H1 (cell line): Measurements from ENCODE around the gene C3. TPM values are rescaled to one million over a fixed set of nuclear protein-coding genes. Genes with fewer than 3 reads are reported as not detected.

Experiments
- CTCF ChIA-PET: fragments of 300-600 bp; sonication (Branson Sonifier 250); formaldehyde crosslinking; loops from one replicate; lab custom pipeline; 2021; ENCODE audit not compliant: partially characterized antibody; lab: Charles Lee
- POLR2A ChIA-PET: fragments of 300-600 bp; sonication (Branson Sonifier 250); formaldehyde crosslinking; loops from one replicate; lab custom pipeline; 2021; ENCODE audit warnings: inconsistent platforms; ENCODE audit not compliant: partially characterized antibody; lab: Charles Lee
- DNase-seq, 2 experiments: peaks; one replicate each; pipeline versions ENCODE4 v3.0.0 to v3.0.0-alpha.2; 2010 to 2022; ENCODE audit warnings: low spot score in 2 of 2, low read depth in 1 of 2, mixed read lengths in 1 of 2
- FAIRE-seq: peaks from 2 replicates; lab custom pipeline; 2011; peaks lifted over from hg19 to GRCh38; lab: Jason Lieb, UNC
- H2AFZ ChIP-seq: 2 replicates; pipeline ENCODE4 v1.8.1; 2012; ENCODE audit warnings: low read length, inconsistent platforms
- H2AK5ac ChIP-seq: 2 replicates; pipeline ENCODE4 v1.6.1; 2013; ENCODE audit warnings: low read depth, low read length
- H2BK120ac ChIP-seq: replicated peaks from 2 replicates; pipeline ENCODE3; 2013; ENCODE audit warnings: low read depth, low read length, inconsistent platforms
- H2BK12ac ChIP-seq: 2 replicates; pipeline ENCODE4 v1.6.1; 2013; ENCODE audit warnings: low read depth, low read length
- H2BK15ac ChIP-seq: 2 replicates; pipeline ENCODE4 v1.6.1; 2013; ENCODE audit warnings: low read length
- H2BK20ac ChIP-seq: 2 replicates; pipeline ENCODE4 v1.6.1; 2013; ENCODE audit warnings: low read length
- H2BK5ac ChIP-seq: 2 replicates; pipeline ENCODE4 v1.6.1; 2013; ENCODE audit warnings: low read depth, low read length
- H3K14ac ChIP-seq: 2 replicates; pipeline ENCODE4 v1.6.1; 2013; ENCODE audit warnings: inconsistent platforms; ENCODE audit not compliant: insufficient read length
- H3K18ac ChIP-seq: 2 replicates; pipeline ENCODE4 v1.6.1; 2013; ENCODE audit warnings: low read length; ENCODE audit errors: extremely low read depth
- H3K23ac ChIP-seq: 2 replicates; pipeline ENCODE4 v1.6.1; 2013; ENCODE audit warnings: inconsistent platforms; ENCODE audit not compliant: insufficient read length
- H3K23me2 ChIP-seq: 2 replicates; pipeline ENCODE4 v1.6.1; 2013; ENCODE audit warnings: low read depth, low read length
- H3K27ac ChIP-seq: 2 replicates; pipeline ENCODE4 v1.6.1; 2011; ENCODE audit warnings: low read depth, low read length, inconsistent platforms
- H3K27me3 ChIP-seq, 4 experiments: replicated peaks in 1 of 4; 1 replicate in 1 of 4; 2 replicates in 3 of 4; pipeline versions ENCODE4 v1.6.1 to v1.8.1; 2011 to 2013; ENCODE audit warnings: low read length in 3 of 4, mild to moderate bottlenecking in 3 of 4, inconsistent platforms in 2 of 4, mixed read lengths in 2 of 4, moderate library complexity in 1 of 4; ENCODE audit not compliant: control insufficient read depth in 3 of 4, insufficient read depth in 3 of 4; ENCODE audit errors: extremely low read depth in 1 of 4
- H3K36me3 ChIP-seq, 4 experiments: 2 replicates each; pipeline versions ENCODE4 v1.6.1 to v1.8.1; 2011 to 2013; ENCODE audit warnings: mild to moderate bottlenecking in 4 of 4, low read length in 3 of 4, moderate library complexity in 2 of 4, control low read depth in 1 of 4, inconsistent platforms in 1 of 4; ENCODE audit not compliant: insufficient read depth in 4 of 4, control insufficient read depth in 2 of 4
- H3K4ac ChIP-seq: replicated peaks from 2 replicates; pipeline ENCODE3; 2013; ENCODE audit warnings: low read length, low read depth, mixed read lengths, inconsistent platforms; ENCODE audit not compliant: insufficient read length
- H3K4me1 ChIP-seq, 4 experiments: replicated peaks in 1 of 4; 1 replicate in 1 of 4; 2 replicates in 3 of 4; pipeline versions ENCODE4 v1.6.1 to v1.8.1; 2011 to 2013; ENCODE audit warnings: low read length in 3 of 4, inconsistent platforms in 2 of 4, mixed read lengths in 1 of 4; ENCODE audit not compliant: insufficient read depth in 4 of 4, control insufficient read depth in 3 of 4
- H3K4me2 ChIP-seq, 2 experiments: 2 replicates each; pipeline versions ENCODE4 v1.6.1 to v1.8.1; 2011 to 2013; ENCODE audit warnings: low read depth in 2 of 2, low read length in 2 of 2, control low read depth in 1 of 2, inconsistent platforms in 1 of 2, mild to moderate bottlenecking in 1 of 2; ENCODE audit not compliant: insufficient read depth in 1 of 2
- H3K4me3 ChIP-seq, 4 experiments: fragments of 200-600, 300-600 bp in 1 of 4; sonication (generic), shearing (Covaris generic), sonication (Bioruptor Twin) in 1 of 4; 2 replicates each; pipeline versions ENCODE4 v1.5.1 to v1.8.1; 2011 to 2016; ENCODE audit warnings: low read length in 4 of 4, low read depth in 3 of 4, control low read depth in 2 of 4, inconsistent platforms in 2 of 4, mild to moderate bottlenecking in 2 of 4, mixed read lengths in 1 of 4, moderate library complexity in 1 of 4; ENCODE audit not compliant: insufficient read depth in 2 of 4; ENCODE audit errors: extremely low read depth in 1 of 4
- H3K56ac ChIP-seq: replicated peaks from 2 replicates; pipeline ENCODE3; 2013; ENCODE audit warnings: low read depth, mild to moderate bottlenecking, mixed read lengths, low read length, inconsistent platforms; ENCODE audit not compliant: insufficient read length
- H3K79me1 ChIP-seq: 2 replicates; pipeline ENCODE4 v1.6.1; 2013; ENCODE audit warnings: low read depth, low read length, control low read depth
- H3K79me2 ChIP-seq, 2 experiments: 2 replicates each; pipeline versions ENCODE4 v1.6.1 to v1.8.1; 2012 to 2013; ENCODE audit warnings: low read length in 2 of 2, mild to moderate bottlenecking in 2 of 2, inconsistent platforms in 1 of 2; ENCODE audit not compliant: insufficient read depth in 2 of 2, control insufficient read depth in 1 of 2
- H3K9ac ChIP-seq, 4 experiments: replicated peaks in 1 of 4; 1 replicate in 1 of 4; 2 replicates in 3 of 4; pipeline versions ENCODE4 v1.6.1 to v1.8.1; 2011 to 2013; ENCODE audit warnings: low read depth in 3 of 4, low read length in 3 of 4, control low read depth in 2 of 4, mild to moderate bottlenecking in 2 of 4, moderate library complexity in 2 of 4, inconsistent platforms in 1 of 4; ENCODE audit errors: extremely low read depth in 1 of 4
- H3K9me3 ChIP-seq, 2 experiments: 2 replicates each; pipeline versions ENCODE4 v1.6.1 to v1.8.1; 2012 to 2013; ENCODE audit warnings: mild to moderate bottlenecking in 2 of 2, moderate library complexity in 2 of 2, control low read depth in 1 of 2, inconsistent platforms in 1 of 2, low read depth in 1 of 2, low read length in 1 of 2, mixed read lengths in 1 of 2; ENCODE audit not compliant: insufficient read depth in 2 of 2
- H4K20me1 ChIP-seq, 2 experiments: replicated peaks in 1 of 2; 2 replicates each; pipeline versions ENCODE3 to v1.8.1; 2011 to 2013; ENCODE audit warnings: inconsistent platforms in 2 of 2, low read length in 2 of 2, mild to moderate bottlenecking in 1 of 2; ENCODE audit not compliant: insufficient read depth in 2 of 2, control insufficient read depth in 1 of 2
- H4K5ac ChIP-seq: 2 replicates; pipeline ENCODE4 v1.6.1; 2013; ENCODE audit warnings: low read length, low read depth, mixed read lengths, inconsistent platforms; ENCODE audit not compliant: insufficient read length
- H4K8ac ChIP-seq: 2 replicates; pipeline ENCODE4 v1.8.0; 2013; ENCODE audit warnings: mild to moderate bottlenecking, moderate library complexity, low read length, inconsistent platforms; ENCODE audit not compliant: insufficient read depth; ENCODE audit errors: extremely low read depth
- H4K91ac ChIP-seq: replicated peaks from 2 replicates; pipeline ENCODE3; 2013; ENCODE audit warnings: low read length, mixed read lengths, inconsistent platforms; ENCODE audit not compliant: insufficient read length
- WGBS, 2 experiments: shearing (Covaris generic) in 1 of 2; methylation state at CpG; one replicate each; pipeline versions ENCODE4 v1.1.6 to v1.1.7; 2013 to 2015; ENCODE audit warnings: low lambda C conversion rate in 2 of 2, mixed read lengths in 2 of 2, inconsistent platforms in 1 of 2, low coverage in 1 of 2, missing lambda C conversion rate in 1 of 2; ENCODE audit not compliant: insufficient replicate concordance in 2 of 2, insufficient coverage in 1 of 2, insufficient read length in 1 of 2; ENCODE audit errors: extremely low coverage in 1 of 2, missing lambda C conversion rate in 1 of 2; 5-methylcytosine and 5-hydroxymethylcytosine counted together
- polyA plus RNA-seq, 7 experiments: library from polyadenylated mRNA; depleted of rRNA in 3 of 7; stranded (reverse) in 5 of 7; unstranded in 2 of 7; fragments of >200 nt in 5 of 7; fragments of 200-250 nt in 2 of 7; gene quantifications; 1 replicate in 5 of 7; 2 replicates in 1 of 7; 4 replicates in 1 of 7; pipeline versions ENCODE4 v1.2.1 to v1.2.3, GENCODE V29; 2011 to 2013; ENCODE audit warnings: missing spikeins in 2 of 7, mixed read lengths in 2 of 7
- total RNA-seq: library from RNA; stranded (reverse); fragmentation: NEBNext Ultra II Directional; extraction: Animal tissue kit (Norgen Biotek cat#: 25700); gene quantifications from 2 replicates; pipeline ENCODE4 v1.2.1, GENCODE V29; 2021

Gene C3
- total and polyA plus RNA-seq, 2 of the 8 experiments (the other 6 are each of a cell fraction or from before 2014, with no cell fraction given), result 6.4 to 12.8 TPM

- Histone ChIP-seq H2BK5ac (no peak overlapping the region), H3K4me3 (no peak overlapping the region), H3K27ac (no peak overlapping the region), H3K4me2 (no peak overlapping the region), H2BK20ac (no peak overlapping the region), H2AK5ac (no peak overlapping the region), H3K14ac (no peak overlapping the region), H3K23ac (no peak overlapping the region), H4K20me1 (no peaks in the 10 kb centered on the region), H4K8ac (no peak overlapping the region), H3K56ac (no peak overlapping the region), H4K91ac (no peak overlapping the region), H3K18ac (no peak overlapping the region), H2BK12ac (no peak overlapping the region), H3K4me1 (no peaks in the 10 kb centered on the region), H2AFZ (no peak overlapping the region), H3K9me3 (no peaks in the 10 kb centered on the region), H2BK15ac (no peak overlapping the region), H4K5ac (no peak overlapping the region), H3K79me2 (no peaks in the 10 kb centered on the region), H3K27me3 (no peaks in the 10 kb centered on the region), H2BK120ac (no peak overlapping the region), H3K23me2 (no peaks in the 10 kb centered on the region), H3K79me1 (no peaks in the 10 kb centered on the region), H3K9ac (no peak overlapping the region), H3K36me3 (no peaks in the 10 kb centered on the region), H3K4ac (no peak overlapping the region)
- WGBS, 2 experiments, result 92% methylated on average over 13 of the region's 13 CpGs; no CpG with 5 or more reads in 1 of the 2 experiments
- FAIRE-seq (no peak), DNase-seq (no peak)
- ChIA-PET CTCF (interaction anchor here (0.6 kb wide), 1 partner anchor 397 kb away, joined by 3 read pairs; no protein-coding TSS in a partner anchor), POLR2A (no interaction called here)
Observed at GRCh38 chr19:6697291-6697690, 23.2 kb downstream of the C3 start.
